Daoy (cell line): ENCODE measurements around the gene SYNJ2BP. TPM values are rescaled to one million over a fixed set of nuclear protein-coding genes. Genes with fewer than 3 reads are reported as not detected.

Source experiments
- DNase-seq: peaks from one replicate; pipeline ENCODE4 v3.0.0-alpha.2; 2015; ENCODE audit warnings: low read depth
- total RNA-seq: library from RNA; depleted of rRNA; stranded (reverse); fragments of >200 nt; shearing (Covaris generic); gene quantifications from 2 replicates; pipeline ENCODE4 v1.2.3, GENCODE V29; 2014; rRNA removed

SYNJ2BP gene
- total RNA-seq, 1 experiment from 2014 or later = 36.0 TPM

GRCh38 chr14:70391493-70392391, 25.1 kb downstream of the SYNJ2BP start:
- DNase-seq = no peak

- no peak for DNase-seq
Measured at GRCh38 chr14:70382536-70382935, 34.4 kb downstream of the SYNJ2BP start.

GRCh38 chr14:70380824-70381223, 36.1 kb downstream of the SYNJ2BP start:
- DNase-seq = no peak

GRCh38 chr14:70378696-70379095, 38.2 kb downstream of the SYNJ2BP start:
- DNase-seq = no peak

Other genes starting within 250 kb of the SYNJ2BP start
- 0.40 and 1.9 TPM in 2 replicates for gene SLC8A3, start 228.1 kb downstream of the SYNJ2BP start, total RNA-seq
- gene COX16, start 57.4 kb downstream of the SYNJ2BP start, total RNA-seq = 107 and 134 TPM in 2 replicates
- 0.12 and 0.40 TPM in 2 replicates for gene ADAM21, start 35.1 kb upstream of the SYNJ2BP start, total RNA-seq
- 0.18 and 0.34 TPM in 2 replicates for gene ADAM20, start 117.9 kb upstream of the SYNJ2BP start, total RNA-seq
- 44.6 and 60.6 TPM in 2 replicates for gene MED6, start 183.6 kb upstream of the SYNJ2BP start, total RNA-seq
- 2.6 and 3.1 TPM in 2 replicates for gene TTC9, start 224.8 kb upstream of the SYNJ2BP start, total RNA-seq